B cell (primary cell): ENCODE measurements around the gene SMIM12. TPM values are rescaled to one million over a fixed set of nuclear protein-coding genes. Genes with fewer than 3 reads are reported as not detected.

Experiments used
- ATAC-seq: fragments of 200-7000 bp; cut with Tn5 transposase; one replicate; pipeline ENCODE4 v1.10.0; 2021; ENCODE audit warnings: low read depth, mild to moderate bottlenecking, moderate number of reproducible peaks, moderate library complexity
- CTCF ChIA-PET: fragments of 350-600 bp; sonication (Branson Sonifier 250); formaldehyde crosslinking; loops from one replicate; lab custom pipeline; 2021; ENCODE audit warnings: antibody characterized with exemption, inconsistent platforms; lab: Charles Lee
- POLR2A ChIA-PET: fragments of 350-600 bp; sonication (Branson Sonifier 250); formaldehyde crosslinking; loops from one replicate; lab custom pipeline; 2021; ENCODE audit warnings: antibody characterized with exemption; lab: Charles Lee
- DNase-seq: peaks from one replicate; pipeline ENCODE4 v3.0.0; 2013
- H2AFZ ChIP-seq: 2 replicates; pipeline ENCODE4 v1.6.1; 2012; ENCODE audit warnings: mild to moderate bottlenecking, low read depth, low read length; ENCODE audit not compliant: insufficient read depth, poor library complexity, severe bottlenecking
- H3K27ac ChIP-seq, 2 donors: 1 replicate in 1 of 2; 2 replicates in 1 of 2; pipeline ENCODE4 v1.5.1; 2012 to 2013; ENCODE audit warnings: low read length in 2 of 2, mild to moderate bottlenecking in 2 of 2, moderate library complexity in 1 of 2
- H3K27me3 ChIP-seq, 4 experiments: fragments of 200-600 bp in 1 of 4; sonication (generic) in 1 of 4; replicated peaks in 1 of 4; 1 replicate in 2 of 4; 2 replicates in 2 of 4; pipeline versions ENCODE4 v1.6.1 to v1.7.0; 2013 to 2016; ENCODE audit warnings: low read length in 3 of 4, mild to moderate bottlenecking in 2 of 4, mixed read lengths in 1 of 4, moderate library complexity in 1 of 4; ENCODE audit not compliant: insufficient read depth in 4 of 4, control insufficient read depth in 3 of 4; ENCODE audit errors: control extremely low read depth in 1 of 4
- H3K36me3 ChIP-seq, 2 experiments: replicated peaks in 1 of 2; 1 replicate in 1 of 2; 2 replicates in 1 of 2; pipeline versions ENCODE4 v1.6.1 to v1.7.1; 2013; ENCODE audit warnings: low read length in 1 of 2; ENCODE audit not compliant: insufficient read depth in 2 of 2, control insufficient read depth in 1 of 2; ENCODE audit errors: control extremely low read depth in 1 of 2, extremely low read depth in 1 of 2
- H3K4me1 ChIP-seq, 2 donors: fragments of 200-600 bp in 1 of 2; sonication (generic) in 1 of 2; 1 replicate in 1 of 2; 2 replicates in 1 of 2; pipeline versions ENCODE4 v1.5.1 to v1.6.1; 2013 to 2017; ENCODE audit warnings: low read length in 2 of 2; ENCODE audit not compliant: control insufficient read depth in 2 of 2, insufficient read depth in 2 of 2
- H3K4me2 ChIP-seq: replicated peaks from 2 replicates; pipeline ENCODE3; 2012; ENCODE audit warnings: mild to moderate bottlenecking, low read depth, low read length; ENCODE audit not compliant: poor library complexity, severe bottlenecking
- H3K4me3 ChIP-seq, 5 experiments: fragments of 200-600 bp in 1 of 5; sonication (generic) in 1 of 5; 1 replicate in 3 of 5; 2 replicates in 2 of 5; pipeline versions ENCODE4 v1.5.1 to v1.7.0; 2011 to 2016; ENCODE audit warnings: low read length in 4 of 5, mild to moderate bottlenecking in 4 of 5, low read depth in 2 of 5, control low read depth in 1 of 5, moderate library complexity in 1 of 5; ENCODE audit not compliant: insufficient read depth in 1 of 5; ENCODE audit errors: control extremely low read depth in 1 of 5, extremely low read depth in 1 of 5
- H3K79me2 ChIP-seq: fragments of 200-600 bp; sonication (generic); one replicate; pipeline ENCODE4 v1.6.0; 2016; ENCODE audit warnings: low read length; ENCODE audit not compliant: control insufficient read depth, insufficient read depth
- H3K9ac ChIP-seq: fragments of 200-600 bp; sonication (generic); 2 replicates; pipeline ENCODE4 v1.6.1; 2017; ENCODE audit warnings: mild to moderate bottlenecking, low read length, moderate library complexity
- H3K9me3 ChIP-seq, 3 donors: one replicate each; pipeline versions ENCODE4 v1.6.1 to v1.7.1; 2013; ENCODE audit warnings: low read length in 2 of 3; ENCODE audit not compliant: control insufficient read depth in 2 of 3, insufficient read depth in 1 of 3; ENCODE audit errors: control extremely low read depth in 1 of 3
- H4K20me1 ChIP-seq: 2 replicates; pipeline ENCODE4 v1.6.0; 2012; ENCODE audit warnings: mild to moderate bottlenecking, low read length; ENCODE audit not compliant: insufficient read depth, control insufficient read depth, poor library complexity, severe bottlenecking
- H3K27ac Mint-ChIP-seq: one replicate; pipeline ENCODE4 v1.8.0; 2021; ENCODE audit warnings: mixed read lengths
- H3K27me3 Mint-ChIP-seq: one replicate; pipeline ENCODE4 v1.8.0; 2021; ENCODE audit warnings: mixed read lengths
- H3K4me1 Mint-ChIP-seq: one replicate; pipeline ENCODE4 v1.8.0; 2021; ENCODE audit warnings: mixed read lengths
- H3K4me3 Mint-ChIP-seq: one replicate; pipeline ENCODE4 v1.8.0; 2021; ENCODE audit warnings: mixed read lengths
- H3K9me3 Mint-ChIP-seq: one replicate; pipeline ENCODE4 v1.8.0; 2022; ENCODE audit warnings: mixed read lengths; ENCODE audit not compliant: insufficient read depth
- CTCF ChIP-seq: fragments of 200-600 bp; IDR thresholded peaks from one replicate; pipeline ENCODE4 v1.8.0; 2022; ENCODE audit warnings: antibody characterized with exemption, mild to moderate bottlenecking
- EZH2 ChIP-seq: IDR thresholded peaks from 2 replicates; pipeline ENCODE4 v1.6.1; 2012; ENCODE audit warnings: borderline replicate concordance, low read depth, mild to moderate bottlenecking, moderate library complexity, low read length; ENCODE audit not compliant: insufficient read depth, poor library complexity, severe bottlenecking
- WGBS: methylation state at CpG from one replicate; pipeline ENCODE4 v1.1.5; 2013; ENCODE audit warnings: missing lambda C conversion rate; ENCODE audit not compliant: insufficient coverage; 5-methylcytosine and 5-hydroxymethylcytosine counted together
- intact Hi-C: fragments of 100-400 bp; cut with micrococcal nuclease; formaldehyde crosslinking; loops from one replicate; pipeline ENCODE4 v1.10.0; 2022
- polyA plus RNA-seq: library from polyadenylated mRNA; depleted of rRNA; stranded (reverse); fragments of >200 nt; gene quantifications from 2 replicates; pipeline ENCODE4 v1.2.3, GENCODE V29; 2012
- total RNA-seq, 2 donors: library from RNA; stranded (reverse); fragments of 120-200 nt in 1 of 2; gene quantifications; 1 replicate in 1 of 2; 2 replicates in 1 of 2; pipeline versions ENCODE4 v1.2.3 to v1.2.4, GENCODE V29; 2013 to 2022

Gene SMIM12
- total and polyA plus RNA-seq, 2 donors (not counting 1 experiment from before 2014, with no cell fraction given) = 26.2 to 33.1 TPM

- no peaks in the 10 kb centered on the region for H3K36me3 ChIP-seq
- H3K4me3 ChIP-seq = no peak overlapping the region
- TF ChIP-seq EZH2 = no peak
- TF ChIP-seq CTCF = no peak
- no peaks in the 10 kb centered on the region for H3K9me3 ChIP-seq
- no peaks in the 10 kb centered on the region for H3K4me1 ChIP-seq
- intact Hi-C loops = no loop called here
- H3K27ac Mint-ChIP-seq = no peak overlapping the region
- H3K4me2 ChIP-seq = no peak overlapping the region
- ATAC-seq = no peak
- H3K4me3 Mint-ChIP-seq = no peak overlapping the region
- H3K27me3 ChIP-seq = peaks cover 0 to 3% (median 0%) of the 10 kb centered on the region in 4 experiments
- H3K9me3 Mint-ChIP-seq = no peaks in the 10 kb centered on the region
- peaks cover 18% of the 10 kb centered on the region for H3K27me3 Mint-ChIP-seq
- DNase-seq = no peak
- no peaks in the 10 kb centered on the region for H3K79me2 ChIP-seq
- H3K4me1 Mint-ChIP-seq = no peaks in the 10 kb centered on the region
- no peak overlapping the region for H3K9ac ChIP-seq
- 82% methylated on average over 6 of the region's 9 CpGs for WGBS
- ChIA-PET POLR2A (no interaction called here), CTCF (no interaction called here)
- no peaks in the 10 kb centered on the region for H4K20me1 ChIP-seq
- no peak overlapping the region for H3K27ac ChIP-seq
- no peak overlapping the region for H2AFZ ChIP-seq
Observed at GRCh38 chr1:34879230-34879629, 19.7 kb upstream of the SMIM12 start.

- Mint-ChIP-seq H3K4me3 (no peak overlapping the region), H3K4me1 (no peaks in the 10 kb centered on the region)
- WGBS = 94% methylated on average over 5 of the region's 7 CpGs
Observed at GRCh38 chr1:34876406-34876805, 16.9 kb upstream of the SMIM12 start.

More at GRCh38 chr1:34876406-34876805, 16.9 kb upstream of the SMIM12 start:
- Mint-ChIP-seq H3K9me3 (no peaks in the 10 kb centered on the region), H3K27me3 (peaks cover 28% of the 10 kb centered on the region), H3K27ac (no peak overlapping the region)
- Histone ChIP-seq H3K36me3 (no peaks in the 10 kb centered on the region), H3K4me1 (no peaks in the 10 kb centered on the region), H3K4me3 (no peak overlapping the region), H3K27ac (no peak overlapping the region), H3K27me3 (no peaks in the 10 kb centered on the region), H3K4me2 (no peak overlapping the region), H4K20me1 (no peaks in the 10 kb centered on the region), H3K9me3 (no peaks in the 10 kb centered on the region), H3K9ac (no peak overlapping the region), H2AFZ (no peak overlapping the region), H3K79me2 (no peaks in the 10 kb centered on the region)
- DNase-seq (no peak), ATAC-seq (no peak)
- TF ChIP-seq CTCF (no peak), EZH2 (no peak)
- CTCF ChIA-PET = no interaction called here
- intact Hi-C loops = no loop called here
- POLR2A ChIA-PET = no interaction called here
